CD4-positive, alpha-beta T cell treated with Interleukin-12 subunit alpha and Interleukin-12 subunit beta, for 1 hour (primary cell): ENCODE results near the gene IQSEC1.
"Not testable (repeated sequence)": the region's sequence is repeated elsewhere in the genome, so short reads cannot be mapped to it uniquely, and the experiment has no call there.

Experiments
- DNase-seq: peaks from one replicate; pipeline ENCODE4 v3.0.0-alpha.2; 2020

IQSEC1 gene

DNA sequence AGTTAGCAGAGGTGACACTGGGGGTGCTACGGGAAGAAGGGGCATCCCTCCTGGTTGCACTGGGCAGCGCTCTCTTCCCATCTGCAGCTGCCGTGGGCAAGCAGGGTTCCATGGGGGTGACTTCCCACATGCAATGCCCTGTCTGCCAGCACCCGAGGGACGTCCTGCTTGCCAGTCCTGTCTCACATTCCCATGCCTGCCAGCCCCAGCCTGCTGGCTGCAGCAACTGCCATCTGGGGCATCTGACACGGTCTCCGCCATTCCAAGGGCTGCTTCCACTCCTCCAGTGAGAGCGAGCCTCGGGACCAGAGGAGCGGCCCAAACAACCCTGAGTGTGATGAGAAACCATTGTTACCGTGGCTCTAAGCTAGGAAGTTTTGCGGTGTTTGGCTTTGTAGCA is 186.5 kb downstream of the IQSEC1 start:
- DNase-seq = no peak

DNA sequence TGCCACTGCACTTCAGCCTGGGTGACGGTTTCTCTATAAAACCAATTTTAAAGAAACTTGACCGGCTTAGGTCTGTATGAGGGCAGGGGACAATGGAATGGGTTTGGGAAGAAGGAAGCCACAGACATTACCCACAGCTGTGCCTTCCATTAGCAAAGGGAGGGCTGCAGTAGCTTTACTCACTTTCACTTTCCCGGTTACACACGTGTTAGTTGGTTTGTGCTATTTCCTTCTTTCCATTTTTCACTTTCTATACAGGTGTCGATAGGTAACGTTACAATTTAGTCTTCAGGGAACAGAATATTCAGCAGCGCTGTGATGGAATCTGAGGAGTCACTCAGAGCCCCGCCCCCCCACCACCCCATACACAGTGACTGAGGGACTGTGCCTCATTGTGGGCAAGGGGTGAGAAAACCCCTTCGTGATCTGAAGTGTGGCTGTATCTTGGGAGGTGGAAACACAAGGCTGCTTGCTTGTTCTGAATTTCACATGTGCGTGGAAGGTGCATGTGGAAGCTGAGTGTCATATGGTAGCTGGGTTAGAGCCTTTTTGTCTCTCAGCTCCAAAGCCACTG is 187.0 kb downstream of the IQSEC1 start:
- DNase-seq = no peak

DNA sequence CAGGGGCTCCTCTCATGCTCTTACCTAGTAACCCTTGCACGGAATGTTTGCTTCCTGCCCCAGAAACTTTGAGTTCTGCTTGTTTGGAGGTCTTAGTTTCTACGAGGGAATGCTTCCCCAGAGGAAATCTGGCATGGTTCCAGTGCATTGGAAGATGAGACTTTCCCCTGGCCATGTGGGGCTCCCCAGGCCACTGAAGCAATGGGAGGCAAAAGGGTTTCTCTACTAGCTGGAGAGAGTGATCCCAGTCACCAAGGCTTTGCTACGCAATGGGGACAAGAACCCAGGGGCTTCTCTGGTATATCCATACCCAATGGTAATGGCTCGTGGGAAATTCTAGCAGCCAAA is 187.7 kb downstream of the IQSEC1 start:
- no peak for DNase-seq

DNA sequence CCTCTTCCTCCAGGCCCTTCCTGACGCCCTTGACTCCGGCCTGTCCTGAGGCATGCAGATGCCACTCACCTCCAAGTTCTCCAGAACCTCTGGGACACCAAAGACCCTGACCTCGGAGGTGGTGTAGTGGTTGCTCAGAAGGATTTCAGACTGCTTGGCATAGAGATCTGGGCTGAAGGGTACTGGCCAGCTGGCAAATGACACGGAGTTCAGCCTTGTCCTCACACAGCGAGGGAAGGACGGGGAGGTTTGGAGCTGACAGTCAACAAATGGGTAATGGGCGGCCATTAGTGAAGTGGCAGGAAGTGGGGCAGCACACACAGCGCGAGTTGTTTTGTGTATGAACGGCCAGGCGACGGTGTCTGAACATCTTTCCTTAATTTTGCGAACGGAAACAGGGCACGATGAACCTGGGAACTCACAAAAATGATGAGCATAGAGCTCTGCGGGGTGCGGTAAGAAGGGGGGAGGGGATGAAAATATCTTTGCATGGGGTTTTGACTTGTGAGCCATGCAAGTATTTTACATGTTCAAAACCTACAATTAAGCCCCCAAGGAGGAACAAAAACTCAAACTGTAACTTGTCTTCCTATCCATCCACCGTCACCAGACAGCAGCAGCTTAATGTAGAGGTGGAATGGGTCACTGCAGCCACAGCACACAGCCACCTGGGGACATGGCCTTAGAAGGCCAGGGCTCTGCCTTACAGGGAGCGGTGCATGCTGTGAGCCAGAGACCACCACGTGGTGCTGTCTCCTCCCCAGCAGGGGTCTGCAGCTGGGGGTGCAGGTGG is 188.2 kb downstream of the IQSEC1 start:
- no peak for DNase-seq

DNA sequence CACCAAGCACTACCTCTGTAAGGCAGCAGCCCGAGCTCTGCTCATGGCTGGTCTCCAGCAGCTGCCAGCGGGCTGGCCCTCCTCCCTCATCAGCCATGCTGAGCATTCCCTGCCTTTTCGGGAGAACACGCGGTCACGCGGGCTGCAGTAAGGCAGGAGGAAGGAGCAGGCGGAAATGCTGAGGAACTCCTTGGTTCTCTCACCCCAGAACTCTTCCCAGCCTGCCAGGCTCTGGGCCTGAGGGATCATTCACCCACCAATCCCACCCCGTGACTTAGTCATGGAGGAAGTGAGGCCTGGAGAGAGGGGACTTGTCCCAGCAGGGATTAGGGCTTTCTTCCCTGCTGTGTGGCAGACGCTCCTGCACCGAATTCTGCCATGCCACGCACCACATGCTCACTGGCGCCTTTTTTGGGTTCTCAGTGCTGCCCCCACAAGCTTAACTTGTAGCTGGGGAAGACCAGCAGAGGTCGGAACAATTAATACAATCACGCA is 189.0 kb downstream of the IQSEC1 start:
- DNase-seq = no peak

DNA sequence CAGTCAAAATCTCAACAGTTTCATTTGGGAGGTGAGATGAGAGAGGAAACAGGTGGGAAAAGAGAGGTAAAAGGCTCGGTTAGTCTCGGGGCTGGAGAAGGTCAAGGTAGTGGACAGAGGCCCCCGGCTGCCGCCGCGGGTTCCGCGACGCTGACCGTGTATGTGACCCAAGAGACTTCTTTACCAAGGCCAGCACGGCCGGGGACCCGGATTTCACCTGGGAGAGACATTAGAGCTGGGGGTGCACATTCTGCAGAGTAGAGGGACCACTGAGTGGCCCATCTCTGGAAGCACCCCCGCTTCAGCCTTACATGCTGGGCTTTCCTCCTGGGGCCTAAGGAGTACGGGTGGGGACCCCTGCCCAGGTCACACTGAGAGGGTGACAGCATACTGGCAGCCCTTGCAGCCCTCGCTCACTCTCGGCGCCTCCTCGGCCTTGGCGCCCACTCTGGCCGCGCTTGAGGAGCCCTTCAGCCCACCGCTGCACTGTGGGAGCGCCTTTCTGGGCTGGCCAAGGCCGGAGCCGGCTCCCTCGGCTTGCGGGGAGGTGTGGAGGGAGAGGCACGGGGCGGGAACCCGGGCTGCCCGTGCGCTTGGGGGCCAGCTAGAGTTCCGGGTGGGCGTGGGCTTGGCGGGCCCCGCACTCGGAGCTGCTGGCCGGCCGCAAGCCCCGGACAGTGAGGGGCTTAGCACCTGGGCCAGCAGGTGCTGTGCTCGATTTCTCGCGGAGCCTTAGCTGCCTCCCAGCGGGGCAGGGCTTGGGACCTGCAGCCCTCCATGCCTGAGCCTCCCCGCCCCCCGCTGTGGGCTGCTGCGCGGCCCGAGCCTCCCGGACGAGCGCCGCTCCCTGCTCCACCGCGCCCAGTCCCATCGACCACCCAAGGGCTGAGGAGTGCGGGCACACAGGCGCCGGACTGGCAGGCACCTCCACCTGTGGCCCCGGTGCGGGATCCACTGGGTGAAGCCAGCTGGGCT is 190.6 kb downstream of the IQSEC1 start:
- DNase-seq = no peak

DNA sequence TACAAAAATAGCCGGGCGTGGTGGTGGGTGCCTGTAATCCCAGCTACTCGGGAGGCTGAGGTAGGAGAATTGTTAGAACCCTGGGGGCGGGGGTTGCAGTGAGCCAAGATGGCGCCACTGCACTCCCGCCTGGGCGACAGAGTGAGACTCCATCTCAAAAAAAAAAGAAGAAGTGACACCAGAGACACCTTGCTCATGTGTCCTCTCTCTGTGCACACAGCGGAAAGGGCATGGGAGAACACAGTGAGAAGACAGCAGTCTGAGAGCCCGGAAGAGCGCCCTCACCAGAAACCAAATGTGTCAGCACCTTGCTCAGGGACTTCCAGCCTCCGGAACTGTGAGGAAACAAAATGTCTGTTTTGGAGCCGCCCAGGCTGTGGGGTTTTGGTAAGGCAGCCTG is 191.4 kb downstream of the IQSEC1 start:
- DNase-seq = not testable (repeated sequence)

DNA sequence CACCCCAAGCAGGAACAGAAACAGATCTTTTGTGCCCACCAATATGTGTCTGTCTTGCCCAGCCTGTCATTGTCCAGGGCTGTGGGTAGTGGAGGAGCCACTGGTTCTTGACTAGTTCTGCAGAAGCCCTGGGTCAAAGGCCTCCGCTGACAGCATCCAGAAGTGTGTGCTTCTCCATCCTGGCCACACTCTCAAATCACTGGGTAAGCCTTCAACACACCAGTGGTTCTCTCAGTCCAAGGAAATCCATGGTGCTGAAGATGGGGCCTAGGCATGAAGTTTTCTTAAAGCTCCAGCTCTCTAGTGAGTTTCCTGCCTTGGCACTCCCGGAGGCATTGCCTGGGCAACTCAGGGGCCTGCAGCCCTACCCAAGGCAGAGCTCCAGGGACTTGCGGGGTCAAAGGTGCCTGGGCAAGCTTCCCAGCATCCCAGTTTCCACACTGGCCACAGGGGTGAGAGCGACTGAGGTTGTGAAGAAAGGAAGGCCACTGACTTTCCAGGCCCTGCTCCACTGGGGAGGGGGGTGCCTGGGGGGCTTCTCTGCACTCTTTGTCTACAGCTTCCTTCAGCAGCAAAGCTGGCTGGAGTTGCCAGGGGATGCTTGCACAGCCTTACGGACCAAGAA is 193.9 kb downstream of the IQSEC1 start:
- no peak for DNase-seq

DNA sequence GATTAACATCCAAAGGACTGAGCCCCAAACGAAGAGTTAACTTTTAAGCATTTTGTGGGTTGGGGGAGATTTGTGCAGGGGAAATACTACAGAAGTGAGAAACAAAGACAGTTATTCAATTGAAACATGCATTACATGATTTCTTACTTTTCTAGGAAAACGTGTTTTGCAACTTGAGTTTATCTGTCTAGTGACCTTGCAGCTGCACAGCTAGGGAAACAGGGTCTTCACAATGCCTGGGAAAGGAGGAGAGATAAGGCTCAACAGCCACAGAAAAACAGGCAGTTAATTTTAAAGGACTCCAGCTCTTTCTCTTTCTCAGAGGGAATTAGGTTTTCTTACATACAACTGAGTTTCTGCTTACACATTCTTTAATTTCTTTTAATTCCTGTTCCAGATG is 194.5 kb downstream of the IQSEC1 start:
- DNase-seq = not testable (repeated sequence)

DNA sequence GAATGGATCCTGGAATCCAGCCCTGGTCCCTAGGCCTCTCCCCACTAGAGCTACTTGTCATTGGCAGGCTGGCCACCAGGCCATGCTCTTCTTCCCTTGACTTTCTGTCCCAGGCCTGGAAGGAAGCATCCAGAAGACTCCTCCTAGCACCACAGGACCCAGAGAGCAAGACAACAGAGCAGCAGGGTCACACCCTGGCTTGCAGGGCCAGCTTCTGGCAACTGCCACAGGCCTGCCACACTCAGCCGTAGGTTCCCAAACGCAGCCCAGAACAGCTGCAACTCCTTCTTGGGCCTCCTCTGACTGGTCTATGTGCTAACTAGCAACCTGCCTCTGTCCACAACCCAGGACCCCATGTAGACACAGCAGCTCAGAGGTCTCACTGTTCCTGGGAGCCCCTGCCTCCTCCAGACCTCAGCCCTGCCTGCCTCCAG is 195.1 kb downstream of the IQSEC1 start:
- DNase-seq = no peak

DNA sequence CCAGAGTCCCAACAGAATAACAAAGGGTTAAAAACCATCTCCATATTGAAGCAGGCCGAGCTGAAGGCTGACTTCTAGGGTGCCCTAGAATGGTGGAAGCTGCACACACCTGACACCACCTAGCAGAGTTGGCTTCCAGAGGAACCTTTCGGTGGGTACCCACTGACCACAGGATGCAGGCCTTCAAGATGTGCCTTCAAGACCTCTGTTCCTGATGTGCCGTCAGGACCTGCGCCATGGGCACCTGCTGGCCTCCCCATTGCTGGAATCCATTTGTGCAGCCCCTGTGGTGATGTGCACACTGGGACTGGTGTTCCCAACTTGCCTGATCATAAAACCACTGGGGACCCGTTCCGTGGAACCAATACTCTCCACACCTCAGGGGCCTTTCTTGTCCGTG is 196.2 kb downstream of the IQSEC1 start:
- no peak for DNase-seq

DNA sequence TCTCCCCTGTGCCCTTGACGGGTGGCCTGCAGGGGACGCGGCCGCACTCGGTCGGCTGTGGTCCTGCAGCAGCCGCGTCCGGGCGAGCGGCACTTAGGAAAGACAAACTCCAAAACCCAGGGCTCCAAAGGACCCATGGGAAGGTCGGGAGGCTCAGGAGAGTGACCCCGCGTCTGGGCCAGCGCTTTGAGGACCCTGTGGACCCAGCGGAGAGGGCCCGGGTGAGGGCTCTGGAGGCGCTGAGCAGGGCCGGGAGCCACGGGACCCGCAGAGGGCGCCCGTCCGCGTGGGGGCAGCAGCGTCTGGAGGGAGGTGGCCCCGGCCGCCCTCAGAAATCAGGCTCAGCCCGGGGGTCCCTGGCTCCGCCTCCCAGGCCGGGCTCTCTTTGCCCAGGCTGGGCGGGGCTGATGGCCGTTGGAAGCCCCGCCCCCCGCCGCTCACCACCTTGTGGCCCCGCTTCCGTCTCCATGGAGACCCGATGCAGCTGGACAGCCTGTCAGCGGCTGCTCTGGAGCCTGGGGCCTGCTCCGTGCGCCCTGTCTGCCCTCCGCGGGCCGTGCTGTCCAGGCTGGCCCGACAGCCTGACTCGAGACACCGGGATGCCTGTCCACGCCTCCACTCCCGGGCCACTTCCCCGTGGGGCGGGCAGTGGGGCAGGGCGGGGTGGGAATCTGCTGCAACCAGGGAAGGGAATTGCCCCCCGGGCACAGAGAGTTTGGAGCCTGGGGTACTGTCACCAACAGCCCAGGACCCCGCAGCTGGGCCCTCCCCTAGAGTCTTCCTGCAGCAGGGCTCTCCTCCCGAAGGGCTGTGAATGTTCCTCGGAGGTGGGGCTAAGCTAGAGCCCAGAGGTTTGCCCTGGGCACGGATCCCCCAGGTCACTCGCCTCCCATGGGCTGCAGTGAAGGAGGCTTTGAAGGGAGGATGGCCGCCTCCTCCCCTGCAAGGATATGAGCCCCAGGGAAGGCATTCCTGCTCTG is 197.1 kb downstream of the IQSEC1 start:
- peak; percentile 7 for DNase-seq

DNA sequence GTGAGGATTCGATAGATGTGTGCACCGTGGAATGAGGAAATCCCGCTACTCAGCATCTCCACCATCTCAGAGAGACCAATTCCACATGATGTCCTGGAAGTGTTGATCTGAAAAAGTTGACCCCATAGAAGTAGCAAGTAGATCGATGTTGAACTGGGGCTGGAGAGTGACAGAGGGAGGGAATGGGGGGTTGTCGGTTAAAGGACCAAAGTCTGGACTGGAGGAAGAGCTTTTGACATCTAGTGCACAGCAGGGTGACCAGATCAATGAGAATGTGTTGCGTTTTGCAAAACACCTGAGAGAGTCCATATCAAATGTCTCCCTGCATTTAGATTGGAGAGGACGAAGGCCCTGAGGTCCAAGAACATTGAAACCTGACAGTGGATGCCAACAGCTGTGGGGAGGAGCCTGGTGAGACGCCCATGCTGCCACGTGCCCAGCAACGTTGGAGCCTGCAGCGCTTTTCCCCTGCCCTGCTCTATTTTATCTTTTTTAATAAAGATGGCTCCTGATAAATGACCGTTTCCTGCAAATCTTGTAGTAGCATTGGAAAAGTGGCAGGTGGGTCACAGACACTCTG is 201.7 kb downstream of the IQSEC1 start:
- DNase-seq = no peak

DNA sequence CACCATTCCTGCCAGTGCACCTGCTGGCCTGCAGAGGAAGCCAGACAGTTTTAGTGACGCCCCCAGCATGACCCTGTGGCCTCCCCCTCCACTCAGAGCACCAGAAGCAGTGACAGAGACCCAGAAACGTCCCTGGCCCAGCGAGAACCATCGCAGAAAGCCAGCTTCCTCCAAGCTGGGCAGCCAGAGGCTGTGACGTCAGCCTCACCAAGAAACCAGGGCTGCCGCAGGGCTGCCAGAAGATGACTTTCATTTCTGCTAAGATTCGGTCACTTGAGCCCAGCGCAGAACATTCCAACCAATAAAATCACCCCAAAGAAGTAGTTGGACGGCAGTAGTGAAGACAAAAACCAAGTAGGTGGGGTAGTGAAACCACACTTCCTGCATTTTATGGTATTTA is 202.3 kb downstream of the IQSEC1 start:
- DNase-seq = peak; percentile 54

DNA sequence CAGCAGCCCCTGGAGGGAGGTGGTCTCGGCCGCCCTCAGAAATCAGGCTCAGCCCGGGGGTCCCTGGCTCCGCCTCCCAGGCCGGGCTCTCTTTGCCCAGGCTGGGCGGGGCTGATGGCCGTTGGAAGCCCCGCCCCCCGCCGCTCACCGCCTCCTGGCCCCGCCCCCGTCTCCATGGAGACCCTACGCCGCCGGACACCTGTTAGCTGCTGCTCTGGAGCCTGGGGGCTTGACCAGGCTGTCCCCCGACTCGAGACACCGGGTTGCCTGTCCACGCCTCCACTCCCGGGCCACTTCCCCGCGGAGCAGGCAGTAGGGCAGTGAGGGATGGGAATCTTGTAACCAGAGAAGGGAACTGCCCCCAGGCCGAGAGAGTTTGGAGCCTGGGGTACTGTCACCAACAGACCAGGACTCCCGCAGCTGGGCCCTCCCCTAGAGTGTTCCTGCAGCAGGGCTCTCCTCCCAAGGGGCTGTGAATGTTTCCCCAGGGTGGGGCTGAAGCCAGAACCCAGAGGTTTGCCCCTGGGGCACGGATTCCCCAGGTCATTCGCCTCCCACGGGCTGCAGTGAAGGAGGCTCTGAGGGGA is 204.1 kb downstream of the IQSEC1 start:
- DNase-seq = peak; percentile 33

DNA sequence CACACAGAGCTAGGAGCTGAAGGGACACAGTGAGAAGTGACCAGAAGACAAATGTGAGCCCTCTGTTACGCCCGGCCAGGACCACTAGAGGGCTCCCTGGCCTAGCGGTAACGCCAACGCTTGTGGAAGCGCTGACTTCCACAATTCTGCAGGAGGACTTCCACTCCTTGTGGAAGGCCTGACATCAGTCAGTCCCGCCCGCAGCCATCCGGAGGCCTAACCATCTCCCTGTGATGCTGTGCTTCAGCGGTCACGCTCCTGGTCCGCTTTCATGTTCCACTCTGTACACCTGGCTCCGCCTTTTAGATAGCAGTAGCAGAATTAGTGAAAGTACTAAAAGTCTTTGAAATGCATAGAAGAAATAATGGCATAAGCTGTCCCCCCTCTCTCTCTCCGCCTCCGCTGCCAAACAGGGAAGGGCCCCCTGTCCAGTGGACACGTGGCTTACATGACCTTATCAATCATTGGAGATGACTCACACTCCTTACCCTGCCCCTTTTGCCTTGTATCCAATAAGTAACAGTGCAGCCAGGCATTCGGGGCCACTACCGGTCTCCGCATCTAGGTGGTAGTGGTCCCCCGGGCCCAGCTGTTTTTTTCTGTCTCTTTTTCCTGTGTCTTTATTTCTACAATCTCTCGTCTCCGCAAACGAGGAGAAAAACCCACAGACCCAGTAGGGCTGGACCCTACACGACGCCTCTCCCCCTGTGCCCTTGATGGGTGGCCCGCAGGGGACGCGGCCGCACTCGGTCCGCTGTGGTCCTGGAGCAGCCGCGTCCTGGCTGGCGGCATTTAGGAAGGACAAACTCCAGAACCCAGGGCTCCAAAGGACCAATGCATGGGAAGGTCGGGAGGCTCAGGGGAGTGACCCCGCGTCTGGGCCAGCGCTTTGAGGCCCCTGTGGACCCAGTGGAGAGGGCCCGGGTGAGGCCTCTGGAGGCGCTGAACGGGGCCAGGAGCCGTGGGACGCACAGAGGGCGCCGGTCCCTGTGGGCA is 204.9 kb downstream of the IQSEC1 start:
- DNase-seq = peak; percentile 65

DNA sequence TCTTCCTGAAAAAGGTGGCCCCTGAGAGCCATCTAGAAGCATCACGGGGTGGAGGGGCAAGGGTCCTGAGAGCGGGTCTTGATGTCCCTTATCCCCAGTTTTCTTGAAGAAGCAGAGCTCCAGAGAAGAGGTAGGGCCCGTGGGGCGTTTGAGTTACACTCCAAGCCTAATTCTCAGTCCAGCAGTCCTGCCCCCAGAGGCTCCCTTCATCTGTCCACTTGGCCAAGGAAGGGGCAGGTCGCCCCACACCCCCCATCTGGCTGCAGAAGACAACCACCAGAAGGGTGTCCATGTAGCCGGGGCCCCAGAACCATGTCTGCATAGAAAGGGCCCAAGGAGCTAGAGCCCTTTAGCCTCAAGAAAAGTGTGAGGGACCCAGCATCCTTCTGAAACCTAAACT is 206.4 kb downstream of the IQSEC1 start:
- DNase-seq = no peak

DNA sequence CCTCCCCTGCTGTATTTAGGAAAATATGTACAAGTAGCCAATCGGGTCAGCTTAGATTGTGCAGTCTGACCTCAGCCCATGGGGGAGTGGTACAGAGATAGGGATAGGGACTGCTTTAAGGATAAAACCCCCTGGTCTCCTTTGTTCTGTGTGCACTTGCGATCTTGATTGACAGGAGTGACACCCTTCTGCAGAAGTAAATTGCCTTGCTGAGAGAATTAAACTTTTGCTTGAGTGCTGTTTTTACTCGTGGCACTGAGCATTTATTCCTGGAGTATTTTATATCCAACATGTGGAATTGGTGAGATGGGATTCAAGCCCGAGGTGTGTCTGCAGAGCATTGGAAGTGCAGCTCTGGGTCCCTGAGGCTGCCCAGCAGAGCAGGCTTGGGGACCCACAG is 208.0 kb downstream of the IQSEC1 start:
- DNase-seq = no peak

DNA sequence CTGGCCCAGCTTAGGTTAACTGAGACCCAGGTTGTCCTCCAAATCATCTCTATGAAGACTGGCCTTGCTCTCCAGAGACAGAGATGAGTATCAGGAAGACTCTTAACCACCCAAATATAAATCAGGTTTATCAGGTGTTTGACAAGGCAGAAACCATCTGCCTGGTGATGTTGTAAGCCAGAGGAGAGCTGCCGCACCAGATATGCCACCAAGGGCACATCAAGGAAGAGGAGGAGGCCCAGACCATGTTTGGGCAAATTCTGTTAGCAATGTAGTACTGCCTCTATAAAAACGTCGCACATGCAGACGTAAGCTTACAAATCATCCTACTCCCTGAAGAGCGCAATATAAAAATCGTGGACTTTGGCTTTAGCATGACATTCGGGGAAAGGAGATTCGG is 210.8 kb downstream of the IQSEC1 start:
- DNase-seq = no peak

DNA sequence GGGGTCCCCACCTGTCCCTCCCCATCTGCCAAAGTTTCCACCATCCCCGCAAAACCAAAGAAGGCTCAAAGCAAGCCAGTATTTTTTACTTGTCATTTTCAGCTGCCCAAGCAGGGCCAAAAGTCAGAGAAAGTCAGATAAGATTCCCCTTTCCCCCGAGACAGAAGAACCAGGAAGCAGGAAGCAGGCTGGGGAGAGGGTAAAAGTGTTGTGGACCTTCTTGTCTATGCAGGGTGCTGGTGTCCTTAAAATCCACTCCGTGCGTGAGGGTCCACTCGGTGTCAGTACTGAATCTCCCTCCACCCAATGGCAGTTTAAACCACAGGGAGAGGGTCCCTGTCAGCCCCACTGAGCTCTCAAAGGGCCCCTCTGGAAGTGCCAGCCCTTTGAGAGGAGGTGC is 211.6 kb downstream of the IQSEC1 start:
- DNase-seq = no peak
